Heart left ventricle (tissue), 16 donors: ENCODE measurements around the gene SLC22A15. TPM values are rescaled to one million over a fixed set of nuclear protein-coding genes. Genes with fewer than 3 reads are reported as not detected.

Source experiments
- ATAC-seq, 4 donors: fragments of 200-7000 bp; cut with Tn5 transposase; one replicate each; pipeline ENCODE4 v1.9.1; 2020 to 2022; ENCODE audit warnings: moderate library complexity in 4 of 4, mild to moderate bottlenecking in 3 of 4, moderate number of reproducible peaks in 1 of 4
- DNase-seq, 5 donors: peaks; one replicate each; pipeline ENCODE4 v3.0.0-alpha.2; 2020
- H3K27ac ChIP-seq, 12 donors: fragments of 200-600 bp; sonication (generic) in 4 of 12; one replicate each; pipeline versions ENCODE4 v1.5.0 to v1.8.0; 2016 to 2022; ENCODE audit warnings: mild to moderate bottlenecking in 2 of 12
- H3K27me3 ChIP-seq, 9 donors: fragments of 200-600 bp; sonication (generic) in 2 of 9; one replicate each; pipeline versions ENCODE4 v1.5.1 to v1.8.0; 2016 to 2022; ENCODE audit warnings: mild to moderate bottlenecking in 3 of 9
- H3K36me3 ChIP-seq, 9 donors: fragments of 200-600 bp; sonication (generic) in 2 of 9; one replicate each; pipeline versions ENCODE4 v1.5.0 to v1.8.0; 2018 to 2022; ENCODE audit warnings: mild to moderate bottlenecking in 2 of 9
- H3K4me1 ChIP-seq, 12 donors: fragments of 200-600 bp; sonication (generic) in 4 of 12; one replicate each; pipeline versions ENCODE4 v1.5.0 to v1.8.0; 2016 to 2022; ENCODE audit warnings: mild to moderate bottlenecking in 3 of 12
- H3K4me3 ChIP-seq, 12 donors: fragments of 200-600 bp; sonication (generic) in 4 of 12; one replicate each; pipeline versions ENCODE4 v1.5.0 to v1.8.0; 2017 to 2022; ENCODE audit warnings: mild to moderate bottlenecking in 9 of 12, moderate library complexity in 4 of 12
- H3K9me3 ChIP-seq, 12 donors: fragments of 200-600 bp; sonication (generic) in 4 of 12; one replicate each; pipeline versions ENCODE4 v1.5.0 to v1.8.0; 2016 to 2022; ENCODE audit warnings: mild to moderate bottlenecking in 1 of 12
- CTCF ChIP-seq, 12 donors: fragments of 200-600 bp; sonication (generic) in 4 of 12; IDR thresholded peaks; one replicate each; pipeline versions ENCODE4 v1.5.0 to v1.8.0; 2018 to 2022; ENCODE audit warnings: antibody characterized with exemption in 12 of 12, mild to moderate bottlenecking in 5 of 12
- POLR2A ChIP-seq, 2 donors: fragments of 450-650 bp; IDR thresholded peaks; one replicate each; pipeline ENCODE4 v1.6.1; 2017; ENCODE audit warnings: antibody characterized with exemption in 2 of 2, mild to moderate bottlenecking in 2 of 2, moderate library complexity in 2 of 2
- WGBS, 4 donors: extraction: QIAGEN DNeasy Blood & Tissue Kit in 2 of 4; methylation state at CpG; one replicate each; pipeline versions ENCODE4 v1.1.5 to v1.1.7; 2013 to 2018; 5-methylcytosine and 5-hydroxymethylcytosine counted together
- intact Hi-C, 10 donors: fragments of 100-400 bp; cut with DNase I; formaldehyde crosslinking; loops; one replicate each; pipeline versions ENCODE4 v1.11.1 to v1.14.2; 2022
- polyA plus RNA-seq, 2 donors: library from polyadenylated mRNA; stranded (reverse); fragments of 200-250 nt; gene quantifications; one replicate each; pipeline ENCODE4 v1.2.3, GENCODE V29; 2013
- total RNA-seq, 9 donors: library from RNA; depleted of rRNA in 2 of 9; stranded (reverse); fragments of >200 nt in 2 of 9; fragmentation: NEBNext Ultra II Directional in 3 of 9; extraction: Animal tissue kit (Norgen Biotek cat#: 25700) in 3 of 9; gene quantifications; one replicate each; pipeline versions ENCODE4 v1.1.0 to v1.2.4, GENCODE V29; 2016 to 2023
- donor health status: ischemic (EF 13 %, LVEDD 7.1; RV severe dilation, severe dysfunction).
- donor health status: healthy with polysubstance abuse.
- donor health status: DM: no; HTN: yes; CAD: no.
- donor health status: DM: no; HTN: no; CAD: no.
- donor health status: ischemic (EF 25% LVEDD 6.9; RV normal size, moderate dysfunction).
- donor health status: ischemic (EF 25% LVEDD 5.7; RV mildly dilated, moderate dysfunction).
- donor health status: healthy.
- donor health status: DM: yes; HTN: yes; CAD: no.
- donor health status: ischemic (EF 35%, LVEDD 5.7; RV mildly dilated, moderate dysfunction).
- donor health status: nonischemic (EF 11% LVEDD 7.7; RV severe dilation, severe dysfunction).
- donor health status: DM: yes; HTN: yes; CAD: no.
- donor health status: PGD.
- donor health status: ischemic (EF 29% LVEDD 5.4; RV normal size, mild dysfunction).
- donor health status: nonischemic (EF 23%, LVEDD 6.1; RV moderate dilation, normal function).

Gene SLC22A15
- total and polyA plus RNA-seq, 11 donors: 2.7 to 9.4 (median 7.9) TPM

GRCh38 chr1:116064616-116065015 lies 88.3 kb downstream of the SLC22A15 start:
- WGBS, 4 donors: 69 to 80% (median 71%) methylated on average over 2 of the region's 2 CpGs
- ATAC-seq: no peak
- peaks cover 0 to 11% (median 0%) of the 10 kb centered on the region in 12 donors for H3K4me1 ChIP-seq
- no peak overlapping the region for H3K4me3 ChIP-seq
- no peaks in the 10 kb centered on the region for H3K27me3 ChIP-seq
- peak in 1 of 5 donors; percentile 28 for DNase-seq
- intact Hi-C loops: no loop called here
- H3K36me3 ChIP-seq: peaks cover 0 to 44% (median 31%) of the 10 kb centered on the region in 9 donors
- H3K9me3 ChIP-seq: no peaks in the 10 kb centered on the region
- H3K27ac ChIP-seq: no peak overlapping the region
- TF ChIP-seq POLR2A (IDR thresholded peaks at IDR 0.05) (no peak), CTCF (IDR thresholded peaks at IDR 0.05) (no peak)

- H3K36me3 ChIP-seq: peaks cover 0 to 60% (median 31%) of the 10 kb centered on the region in 9 donors
- no peak overlapping the region for H3K4me3 ChIP-seq
- intact Hi-C loops: no loop called here
- TF ChIP-seq POLR2A (IDR thresholded peaks at IDR 0.05) (no peak), CTCF (IDR thresholded peaks at IDR 0.05) (no peak)
- no peaks in the 10 kb centered on the region for H3K27me3 ChIP-seq
- WGBS, 4 donors: 64 to 76% (median 71%) methylated on average over 2 of the region's 2 CpGs
- peak overlapping the region in 11 of 12 donors; percentile 14 to 71 (median 33) for H3K27ac ChIP-seq
- no peak for DNase-seq
- ATAC-seq: peak in 3 of 4 donors; percentile 22 to 80 (median 52)
- no peaks in the 10 kb centered on the region for H3K9me3 ChIP-seq
- peaks cover 0 to 4% (median 0%) of the 10 kb centered on the region in 12 donors for H3K4me1 ChIP-seq
Measured at GRCh38 chr1:116066868-116067565, 90.7 kb downstream of the SLC22A15 start.

- Histone ChIP-seq H3K4me3 (no peak overlapping the region), H3K4me1 (peaks cover 0 to 4% (median 0%) of the 10 kb centered on the region in 12 donors), H3K27ac (peak overlapping the region in 9 of 12 donors; percentile 14 to 71 (median 35)), H3K27me3 (no peaks in the 10 kb centered on the region), H3K36me3 (peaks cover 0 to 64% (median 30%) of the 10 kb centered on the region in 9 donors), H3K9me3 (no peaks in the 10 kb centered on the region)
- ATAC-seq (peak; percentile 79 to 95 (median 84)), DNase-seq (peak in 3 of 5 donors; percentile 24 to 60 (median 50))
- TF ChIP-seq POLR2A (IDR thresholded peaks at IDR 0.05) (no peak), CTCF (IDR thresholded peaks at IDR 0.05) (no peak)
- intact Hi-C loops: no loop called here
- 67 to 71% (median 70%) methylated on average over 2 of the region's 2 CpGs for WGBS, 4 donors
Measured at GRCh38 chr1:116067566-116067890, 91.2 kb downstream of the SLC22A15 start.

- H3K36me3 ChIP-seq: peaks cover 0 to 29% (median 3%) of the 10 kb centered on the region in 9 donors
- no peak for DNase-seq
- no peak overlapping the region for H3K4me3 ChIP-seq
- H3K27me3 ChIP-seq: no peaks in the 10 kb centered on the region
- no peak for TF ChIP-seq CTCF (IDR thresholded peaks at IDR 0.05)
- TF ChIP-seq POLR2A (IDR thresholded peaks at IDR 0.05): no peak
- 0 to 2% (median 1%) methylated on average over 1 of the region's 1 CpG for WGBS, 4 donors
- no peaks in the 10 kb centered on the region for H3K4me1 ChIP-seq
- ATAC-seq: no peak
- no peak overlapping the region for H3K27ac ChIP-seq
- intact Hi-C loops: no loop called here
- H3K9me3 ChIP-seq: no peaks in the 10 kb centered on the region
Measured at GRCh38 chr1:116075575-116075974, 99.3 kb downstream of the SLC22A15 start.
